Measurements from ENCODE around the gene EFS.
A peak's percentile ranks its signal among the peaks of the same experiment; 100 is the strongest.

Gene EFS

GRCh38 chr14:23364164-23365035, 572 bp downstream of the EFS start:
- H3K4me2 ChIP-seq (ENCODE audit: low read length): no peak overlapping the region
- H3K36me3 ChIP-seq (ENCODE audit: control insufficient read depth, insufficient read depth, low read length): no peaks in the 10 kb centered on the region
- H2AFZ ChIP-seq: peak overlapping the region; percentile 95
- TF ChIP-seq CTCF (IDR thresholded peaks at IDR 0.05): no peak
- H3K79me2 ChIP-seq: peaks cover 11% of the 10 kb centered on the region
- H3K9me3 ChIP-seq (ENCODE audit: control insufficient read depth, low read length): no peaks in the 10 kb centered on the region
- H3K9ac ChIP-seq: peak overlapping the region; percentile 88
- H3K4me1 ChIP-seq: peaks cover 11% of the 10 kb centered on the region
- H3K27ac ChIP-seq: peak overlapping the region; percentile 98
- H3K4me3 ChIP-seq (ENCODE audit: low read depth, low read length): no peak overlapping the region
- H3K27me3 ChIP-seq (ENCODE audit: control insufficient read depth, insufficient read depth, low read length): no peaks in the 10 kb centered on the region

GRCh38 chr14:23362200-23362599, 2.8 kb downstream of the EFS start:
- Histone ChIP-seq H3K9ac (no peak overlapping the region), H3K4me1 (peaks cover 11% of the 10 kb centered on the region), H2AFZ (no peak overlapping the region), H3K4me3 (ENCODE audit: low read depth, low read length) (no peak overlapping the region), H3K27me3 (ENCODE audit: control insufficient read depth, insufficient read depth, low read length) (no peaks in the 10 kb centered on the region), H3K27ac (no peak overlapping the region), H3K4me2 (ENCODE audit: low read length) (no peak overlapping the region), H3K79me2 (peaks cover 11% of the 10 kb centered on the region), H3K36me3 (ENCODE audit: control insufficient read depth, insufficient read depth, low read length) (no peaks in the 10 kb centered on the region), H3K9me3 (ENCODE audit: control insufficient read depth, low read length) (no peaks in the 10 kb centered on the region)
- TF ChIP-seq CTCF (IDR thresholded peaks at IDR 0.05): peak; percentile 51

- H3K27ac ChIP-seq: no peak overlapping the region
- no peak overlapping the region for H3K4me2 ChIP-seq (ENCODE audit: low read length)
- no peak for TF ChIP-seq CTCF (IDR thresholded peaks at IDR 0.05)
- H3K9me3 ChIP-seq (ENCODE audit: control insufficient read depth, low read length): no peaks in the 10 kb centered on the region
- H3K4me1 ChIP-seq: peaks cover 9% of the 10 kb centered on the region
- H3K9ac ChIP-seq: no peak overlapping the region
- H3K79me2 ChIP-seq: peaks cover 11% of the 10 kb centered on the region
- H2AFZ ChIP-seq: no peak overlapping the region
- no peak overlapping the region for H3K4me3 ChIP-seq (ENCODE audit: low read depth, low read length)
- H3K36me3 ChIP-seq (ENCODE audit: control insufficient read depth, insufficient read depth, low read length): no peaks in the 10 kb centered on the region
- H3K27me3 ChIP-seq (ENCODE audit: control insufficient read depth, insufficient read depth, low read length): no peaks in the 10 kb centered on the region
These were observed 3.2 kb downstream of the EFS start for GRCh38 chr14:23361763-23362162.

GRCh38 chr14:23361320-23361719, 3.7 kb downstream of the EFS start:
- H3K27ac ChIP-seq: no peak overlapping the region

More at GRCh38 chr14:23361320-23361719, 3.7 kb downstream of the EFS start:
- H3K9me3 ChIP-seq (ENCODE audit: control insufficient read depth, low read length): no peaks in the 10 kb centered on the region
- H3K9ac ChIP-seq: no peak overlapping the region
- H3K4me3 ChIP-seq (ENCODE audit: low read depth, low read length): no peak overlapping the region
- no peak overlapping the region for H2AFZ ChIP-seq
- no peaks in the 10 kb centered on the region for H3K27me3 ChIP-seq (ENCODE audit: control insufficient read depth, insufficient read depth, low read length)
- no peaks in the 10 kb centered on the region for H3K36me3 ChIP-seq (ENCODE audit: control insufficient read depth, insufficient read depth, low read length)
- no peak for TF ChIP-seq CTCF (IDR thresholded peaks at IDR 0.05)
- H3K4me2 ChIP-seq (ENCODE audit: low read length): no peak overlapping the region
- H3K79me2 ChIP-seq: peaks cover 11% of the 10 kb centered on the region
- peaks cover 6% of the 10 kb centered on the region for H3K4me1 ChIP-seq

All from parathyroid adenoma (tissue), 2 donors.